Effector memory CD4-positive, alpha-beta T cell (primary cell): ENCODE data around the gene ATAD3A.
A peak's percentile ranks its signal among the peaks of the same experiment; 100 is the strongest.

ENCODE experiments used
- DNase-seq, 3 donors: peaks; one replicate each; pipeline ENCODE4 v3.0.0-alpha.2; 2020
- H3K27ac ChIP-seq: 2 replicates; pipeline ENCODE4 v1.7.0; 2013; ENCODE audit warnings: mild to moderate bottlenecking, low read length, moderate library complexity; ENCODE audit not compliant: insufficient read depth, poor library complexity, severe bottlenecking
- H3K27me3 ChIP-seq: replicated peaks from 2 replicates; pipeline ENCODE4 v1.7.0; 2013; ENCODE audit warnings: mild to moderate bottlenecking, low read length; ENCODE audit not compliant: insufficient read depth, control insufficient read depth, poor library complexity, severe bottlenecking
- H3K36me3 ChIP-seq: 2 replicates; pipeline ENCODE4 v1.7.0; 2013; ENCODE audit warnings: mild to moderate bottlenecking, low read length, moderate library complexity; ENCODE audit not compliant: control insufficient read depth, insufficient read depth
- H3K4me1 ChIP-seq: 2 replicates; pipeline ENCODE4 v1.7.0; 2013; ENCODE audit warnings: low read length, mild to moderate bottlenecking; ENCODE audit not compliant: control insufficient read depth, insufficient read depth, poor library complexity, severe bottlenecking
- H3K4me3 ChIP-seq: 2 replicates; pipeline ENCODE4 v1.7.0; 2013; ENCODE audit warnings: low read length, low read depth, mild to moderate bottlenecking; ENCODE audit not compliant: insufficient read depth, poor library complexity, severe bottlenecking
- H3K9me3 ChIP-seq: 2 replicates; pipeline ENCODE4 v1.7.0; 2013; ENCODE audit warnings: mild to moderate bottlenecking, low read length, moderate library complexity; ENCODE audit not compliant: control insufficient read depth

ATAD3A gene

DNA sequence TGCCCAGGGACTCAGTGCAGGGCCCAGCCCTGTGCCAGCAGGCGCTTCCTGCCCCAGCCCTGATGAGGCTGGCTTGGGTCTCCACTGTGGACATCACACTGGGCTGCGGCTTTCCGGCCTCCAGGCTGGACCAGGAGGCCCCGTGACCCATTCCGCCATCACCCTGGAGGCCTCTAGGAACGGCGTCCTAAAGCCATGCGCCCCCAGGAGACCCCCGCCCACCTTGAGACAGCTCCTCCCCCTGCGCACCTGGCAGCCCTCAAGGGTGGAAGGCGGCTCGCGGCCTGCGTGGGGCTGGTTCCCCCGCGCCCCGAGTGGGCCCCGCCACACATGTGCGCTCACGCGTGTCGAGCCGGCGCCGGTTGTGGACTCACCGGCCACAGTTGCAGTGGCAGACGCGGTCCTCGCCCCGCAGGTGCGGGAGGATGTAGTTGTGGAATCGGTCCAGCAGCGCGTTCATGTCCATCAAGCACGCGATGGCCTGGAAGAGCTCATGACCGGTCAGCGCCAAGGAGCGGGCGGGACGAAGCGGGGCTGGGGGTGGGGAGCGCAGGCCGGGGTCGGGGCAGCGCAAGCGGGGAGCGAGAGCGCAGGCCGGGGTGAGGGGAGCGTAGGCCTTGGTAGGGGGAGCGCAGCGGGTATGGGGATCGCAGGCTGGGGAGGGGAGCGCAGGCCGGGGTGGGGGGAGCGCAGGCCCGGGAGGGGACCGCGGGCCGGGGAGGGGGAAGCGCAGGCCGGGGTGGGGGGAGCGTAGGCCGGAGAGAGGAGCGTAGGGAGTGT is 27.5 kb downstream of the ATAD3A start:
- Histone ChIP-seq H3K36me3 (peaks cover 16% of the 10 kb centered on the region), H3K4me3 (peak overlapping the region; percentile 32), H3K27me3 (no peaks in the 10 kb centered on the region), H3K27ac (no peak overlapping the region), H3K4me1 (peaks cover 10% of the 10 kb centered on the region), H3K9me3 (no peaks in the 10 kb centered on the region)
- no peak for DNase-seq

DNA sequence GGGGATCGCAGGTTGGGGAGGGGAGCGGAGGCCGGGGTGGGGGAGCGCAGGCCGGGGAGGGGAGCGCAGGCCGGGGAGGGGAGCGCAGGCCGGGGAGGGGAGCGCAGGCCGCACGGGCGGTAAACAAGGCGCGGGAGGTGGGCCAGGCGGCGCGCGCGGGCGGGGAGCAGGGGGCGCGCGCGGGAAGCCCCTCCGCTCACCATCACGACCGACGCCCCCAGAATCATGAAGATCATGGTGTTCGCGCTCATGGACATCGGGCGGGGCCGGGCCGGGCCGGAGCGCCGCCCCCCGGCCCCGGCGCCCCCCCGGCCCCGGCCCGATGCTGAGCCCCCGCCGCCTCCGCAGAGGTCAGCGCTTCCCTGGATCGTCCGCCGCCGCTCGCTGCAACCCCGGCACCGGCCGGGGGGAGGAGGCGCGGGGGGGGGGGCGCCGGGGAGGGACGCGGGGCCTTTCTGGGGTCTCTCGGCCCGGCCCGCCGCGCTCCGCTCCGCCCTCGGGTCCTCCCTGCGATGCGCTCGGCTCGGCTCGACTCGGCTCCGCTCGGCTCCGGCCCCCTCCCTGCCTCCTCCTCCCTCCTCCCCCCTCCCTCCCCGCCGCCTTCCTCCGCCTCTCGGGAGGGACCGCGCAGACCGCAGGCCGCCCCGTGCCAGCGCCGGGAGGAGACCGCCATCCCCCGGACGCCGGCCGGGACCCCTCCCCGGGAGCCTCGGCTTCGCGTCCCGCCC is 28.3 kb downstream of the ATAD3A start, which contains the start of gene TMEM240:
Gene TMEM240 (minus strand): TSS at position 535 of the 728 bp plus-strand sequence. CDS start 278 bp downstream, at position 257.
- Histone ChIP-seq H3K27me3 (no peaks in the 10 kb centered on the region), H3K36me3 (peaks cover 16% of the 10 kb centered on the region), H3K4me3 (peak within 1 kb of the TSS; percentile 46), H3K27ac (no peak within 1 kb of the TSS), H3K9me3 (no peaks in the 10 kb centered on the region), H3K4me1 (peaks cover 10% of the 10 kb centered on the region)
- peak; percentile 7 to 16 (median 9) for DNase-seq

DNA sequence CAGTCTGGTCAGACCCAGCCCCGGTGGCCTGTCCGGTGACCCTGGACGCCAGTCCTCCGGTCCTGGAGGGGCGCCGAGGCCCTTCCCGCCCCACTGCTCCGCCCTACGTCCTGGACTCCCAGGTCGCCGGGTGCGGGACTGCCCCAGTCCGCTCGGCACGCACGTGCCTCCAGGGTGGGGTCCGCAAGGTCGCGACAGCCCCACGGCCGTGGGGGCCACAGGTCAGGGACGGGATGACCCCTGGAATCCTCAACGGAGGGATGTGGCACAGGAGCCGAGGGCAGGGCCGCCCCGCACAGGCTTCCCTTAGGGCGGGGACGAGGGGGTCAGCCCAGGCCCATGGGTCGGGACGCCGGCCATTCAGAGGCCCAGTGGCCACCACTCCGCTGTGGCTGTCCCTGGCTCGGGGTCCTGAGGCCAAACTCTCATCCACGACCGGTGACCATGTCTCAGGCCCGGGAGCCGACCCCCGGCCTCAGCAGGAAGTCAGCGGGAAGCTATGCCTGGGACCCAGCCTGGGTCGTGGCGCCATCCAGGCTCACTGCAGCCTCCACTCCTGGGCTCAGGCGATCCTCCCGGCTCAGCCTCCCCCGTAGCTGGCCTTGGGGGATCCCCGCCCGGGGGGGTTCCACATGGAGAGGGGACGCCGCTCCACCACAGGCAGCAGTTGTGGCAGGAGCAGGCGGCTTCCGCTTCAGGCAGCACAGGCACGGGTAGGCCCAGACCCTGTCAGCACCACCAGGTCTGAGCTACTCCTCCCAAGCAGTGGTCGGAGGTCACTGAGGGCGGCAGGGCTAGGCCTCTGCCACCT is 29.1 kb downstream of the ATAD3A start:
- no peaks in the 10 kb centered on the region for H3K27me3 ChIP-seq
- H3K36me3 ChIP-seq: peaks cover 16% of the 10 kb centered on the region
- peak overlapping the region; percentile 46 for H3K4me3 ChIP-seq
- H3K27ac ChIP-seq: no peak overlapping the region
- peaks cover 10% of the 10 kb centered on the region for H3K4me1 ChIP-seq
- no peak for DNase-seq
- no peaks in the 10 kb centered on the region for H3K9me3 ChIP-seq

DNA sequence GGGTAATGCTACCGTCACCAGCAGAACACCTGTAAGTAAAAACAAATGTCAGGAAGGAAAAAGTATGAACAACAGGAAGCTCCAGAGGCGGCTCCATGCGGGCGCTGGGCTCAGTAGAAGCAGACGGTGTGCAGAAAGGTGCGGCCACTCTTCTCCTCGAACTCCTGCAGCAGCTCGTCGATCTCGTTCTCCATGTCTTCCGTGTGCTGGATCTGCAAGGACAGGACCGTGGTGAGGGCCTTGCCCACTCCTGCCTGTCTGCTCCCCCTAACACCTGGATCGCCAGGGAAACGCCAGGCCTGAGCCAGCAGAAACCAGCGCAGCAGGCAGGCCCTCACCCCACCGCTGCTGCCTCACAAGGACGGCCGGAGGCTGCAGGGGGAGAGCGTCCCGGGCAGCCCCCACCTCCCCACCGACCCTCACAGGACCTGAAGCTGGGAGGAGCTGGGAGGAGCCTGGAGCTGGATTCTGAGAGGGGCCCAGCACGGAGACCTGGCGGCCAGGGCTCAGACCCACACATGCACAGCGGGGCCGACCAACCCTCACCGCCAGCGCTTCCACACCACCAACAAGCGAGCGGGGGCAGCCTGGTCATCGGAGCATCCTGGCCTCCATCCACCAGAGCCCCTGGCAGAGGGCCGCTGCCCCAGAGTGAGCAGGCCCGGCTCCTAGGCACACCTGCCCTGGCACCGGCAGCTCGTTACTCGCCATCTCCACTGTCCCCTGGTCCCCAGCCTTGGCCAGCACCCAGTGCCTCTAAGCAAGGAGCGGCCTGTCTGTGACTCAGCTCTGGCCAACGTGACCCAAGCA is 30.2 kb downstream of the ATAD3A start:
- peaks cover 16% of the 10 kb centered on the region for H3K36me3 ChIP-seq
- H3K4me3 ChIP-seq: no peak overlapping the region
- H3K27me3 ChIP-seq: no peaks in the 10 kb centered on the region
- H3K27ac ChIP-seq: no peak overlapping the region
- no peak for DNase-seq
- H3K4me1 ChIP-seq: peaks cover 10% of the 10 kb centered on the region
- no peaks in the 10 kb centered on the region for H3K9me3 ChIP-seq

DNA sequence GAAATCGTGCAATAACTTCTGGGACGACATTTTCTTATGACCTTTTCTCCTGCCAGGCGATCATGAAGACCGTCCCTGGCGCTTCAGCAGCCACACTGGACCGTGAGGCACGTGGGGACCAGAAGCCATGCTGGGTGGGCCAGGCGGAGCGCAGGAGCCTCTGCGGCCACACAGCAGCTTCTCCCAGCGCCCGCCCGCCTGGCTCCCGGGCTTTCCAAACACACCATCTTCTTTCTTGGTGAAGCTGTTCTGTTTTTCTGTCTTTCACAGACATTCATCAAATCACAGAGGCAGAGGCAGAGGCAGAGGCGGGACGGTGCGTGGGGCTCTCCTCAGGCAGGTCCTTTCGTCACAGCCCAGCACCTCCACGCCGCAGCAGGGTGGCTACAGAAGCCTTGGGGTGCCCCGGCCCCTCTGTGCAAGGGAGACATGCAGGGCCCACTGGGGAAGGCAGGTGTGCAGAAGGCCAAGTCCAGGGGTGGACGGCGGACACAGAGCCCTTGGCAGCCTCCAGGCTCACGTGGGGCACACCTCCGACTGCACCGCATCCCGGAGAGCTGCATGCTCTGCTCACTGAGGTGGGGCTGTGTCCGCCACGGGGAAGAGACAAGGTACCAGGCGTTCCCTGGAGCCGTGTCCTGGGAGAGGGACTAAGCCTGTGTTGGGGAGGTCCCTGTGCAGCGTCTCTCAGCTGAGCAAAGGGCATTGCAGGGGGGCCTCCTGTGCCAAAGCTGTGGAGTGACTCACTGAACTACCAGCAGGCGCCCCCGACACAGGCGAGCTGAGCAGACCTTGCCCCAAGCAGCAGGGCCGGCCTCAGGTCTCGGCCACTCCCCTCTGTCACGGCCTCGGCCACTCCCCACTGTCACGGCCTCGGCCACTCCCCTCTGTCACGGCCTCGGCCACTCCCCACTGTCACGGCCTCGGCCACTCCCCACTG is 31.1 kb downstream of the ATAD3A start:
- Histone ChIP-seq H3K9me3 (no peaks in the 10 kb centered on the region), H3K4me3 (no peak overlapping the region), H3K27me3 (no peaks in the 10 kb centered on the region), H3K36me3 (peaks cover 16% of the 10 kb centered on the region), H3K27ac (no peak overlapping the region), H3K4me1 (peaks cover 10% of the 10 kb centered on the region)
- DNase-seq: no peak

DNA sequence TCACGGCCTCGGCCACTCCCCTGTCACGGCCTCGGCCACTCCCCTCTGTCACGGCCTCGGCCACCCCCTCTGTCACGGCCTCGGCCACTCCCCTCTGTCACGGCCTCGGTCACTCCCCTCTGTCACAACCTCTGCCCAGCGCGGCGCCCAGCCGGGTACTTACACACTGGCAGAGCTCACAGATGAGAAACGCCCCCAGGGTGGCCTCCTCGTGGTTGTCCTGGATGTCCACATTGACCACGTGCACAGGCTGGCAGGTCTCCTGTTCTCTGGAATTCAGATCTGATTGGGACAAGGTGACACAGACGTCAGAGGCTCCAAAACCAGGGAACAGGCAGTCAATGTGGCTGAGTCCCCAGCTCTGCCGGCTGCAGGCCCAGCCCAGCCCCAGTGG is 31.7 kb downstream of the ATAD3A start:
- DNase-seq: no peak
- H3K4me1 ChIP-seq: peaks cover 10% of the 10 kb centered on the region
- no peak overlapping the region for H3K27ac ChIP-seq
- H3K9me3 ChIP-seq: no peaks in the 10 kb centered on the region
- H3K36me3 ChIP-seq: peaks cover 16% of the 10 kb centered on the region
- H3K4me3 ChIP-seq: no peak overlapping the region
- no peaks in the 10 kb centered on the region for H3K27me3 ChIP-seq

DNA sequence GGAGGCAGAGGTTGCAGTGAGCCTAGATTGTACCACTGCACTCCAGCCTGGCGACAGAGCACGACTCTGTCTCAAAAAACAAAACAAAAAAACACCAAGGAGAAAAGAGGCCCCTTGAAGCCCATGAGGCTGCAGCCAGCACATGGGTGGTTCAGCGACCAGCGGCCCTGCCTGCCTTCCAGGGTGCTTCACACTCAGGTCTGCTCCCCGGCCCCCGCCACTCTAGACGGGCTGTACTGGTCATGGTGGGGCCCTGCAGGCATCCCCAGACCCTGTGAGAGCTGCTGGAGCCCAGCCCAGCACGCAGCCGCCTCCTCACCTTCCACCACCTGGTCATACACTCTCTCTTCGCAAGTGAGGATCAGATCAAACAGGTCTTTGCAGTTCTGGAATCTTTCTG is 32.6 kb downstream of the ATAD3A start:
- Histone ChIP-seq H3K27me3 (no peaks in the 10 kb centered on the region), H3K4me3 (no peak overlapping the region), H3K4me1 (peaks cover 6% of the 10 kb centered on the region), H3K36me3 (peaks cover 16% of the 10 kb centered on the region), H3K9me3 (no peaks in the 10 kb centered on the region), H3K27ac (no peak overlapping the region)
- no peak for DNase-seq

DNA sequence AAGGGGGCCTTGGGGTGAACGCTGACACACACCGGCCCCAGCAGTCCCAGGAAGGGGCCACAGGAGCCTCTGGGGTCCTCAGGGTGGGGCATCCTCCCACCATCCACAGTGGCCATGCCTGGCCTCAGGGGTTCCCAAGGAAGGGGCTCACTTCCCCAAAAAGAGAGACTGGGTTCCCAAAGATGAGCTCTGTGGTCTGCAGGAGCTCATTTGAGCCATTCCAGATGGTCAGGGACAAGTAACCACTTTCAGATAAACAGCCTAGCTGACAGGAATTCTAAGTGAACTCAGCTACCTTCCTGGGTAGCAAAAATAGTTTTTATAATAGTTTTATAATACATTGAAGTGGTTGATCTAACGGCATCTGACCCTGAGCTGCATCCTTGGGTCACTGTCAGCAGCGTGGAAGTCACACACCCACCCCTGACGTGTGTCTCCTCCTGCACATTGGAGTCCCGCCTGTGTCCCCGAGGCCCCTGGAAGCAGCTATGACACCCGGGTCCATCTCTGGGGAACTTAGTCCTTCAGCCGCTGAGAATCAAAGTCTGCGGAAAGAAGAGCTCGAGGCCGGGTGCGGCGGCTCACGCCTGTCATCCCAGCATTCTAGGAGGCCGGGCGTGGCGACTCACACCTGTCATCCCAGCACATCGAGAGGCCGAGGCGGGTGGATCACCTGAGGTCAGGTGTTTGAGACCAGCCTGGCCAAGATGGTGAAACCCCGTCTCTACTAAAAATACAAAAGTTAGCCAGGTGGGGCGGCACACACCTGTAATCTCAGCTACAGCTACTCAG is 34.2 kb downstream of the ATAD3A start:
- Histone ChIP-seq H3K4me3 (no peak overlapping the region), H3K27ac (no peak overlapping the region), H3K9me3 (no peaks in the 10 kb centered on the region), H3K36me3 (peaks cover 13% of the 10 kb centered on the region), H3K4me1 (no peaks in the 10 kb centered on the region), H3K27me3 (no peaks in the 10 kb centered on the region)
- no peak for DNase-seq
